ENCODE data around the gene GUCY2D.
"Not testable (repeated sequence)": the region's sequence is repeated elsewhere in the genome, so short reads cannot be mapped to it uniquely, and the experiment has no call there.

The GUCY2D gene

GRCh38 chr17:8046929-8047768 is 44.7 kb downstream of the GUCY2D start:
- DNase-seq = no peak

DNA sequence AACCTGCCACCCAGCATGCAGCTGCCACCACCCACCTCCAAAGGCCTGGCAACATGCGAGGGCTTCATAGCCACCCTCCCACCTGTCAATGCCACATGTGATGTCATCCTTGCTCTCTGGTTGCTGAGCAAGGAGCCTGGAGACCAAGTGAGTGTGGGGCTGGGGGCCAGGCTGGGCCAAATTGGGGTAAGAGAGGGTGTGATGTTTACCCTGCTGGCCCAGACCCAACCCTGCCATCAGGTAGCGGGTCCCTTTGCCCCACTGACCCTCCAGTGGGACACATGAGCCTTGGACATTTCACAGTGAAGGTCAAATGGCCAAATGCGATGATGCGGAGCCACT is 45.3 kb downstream of the GUCY2D start:
- no peak for DNase-seq

DNA sequence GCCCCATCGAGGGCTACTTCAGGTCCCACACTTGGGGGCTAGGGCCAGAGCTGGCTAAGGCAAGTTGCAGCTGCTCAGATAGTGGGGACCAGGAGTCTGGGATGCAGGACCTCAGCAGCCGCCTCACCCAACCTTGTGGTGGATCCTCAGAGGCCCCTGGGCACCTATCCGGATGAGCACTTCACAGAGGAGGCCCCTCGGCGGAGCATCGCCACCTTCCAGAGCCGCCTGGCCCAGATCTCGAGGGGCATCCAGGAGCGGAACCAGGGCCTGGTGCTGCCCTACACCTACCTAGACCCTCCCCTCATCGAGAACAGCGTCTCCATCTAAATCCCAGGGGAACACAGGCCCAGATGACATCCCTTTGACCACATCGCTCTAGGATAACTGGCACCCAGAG is 45.8 kb downstream of the GUCY2D start:
- no peak for DNase-seq

DNA sequence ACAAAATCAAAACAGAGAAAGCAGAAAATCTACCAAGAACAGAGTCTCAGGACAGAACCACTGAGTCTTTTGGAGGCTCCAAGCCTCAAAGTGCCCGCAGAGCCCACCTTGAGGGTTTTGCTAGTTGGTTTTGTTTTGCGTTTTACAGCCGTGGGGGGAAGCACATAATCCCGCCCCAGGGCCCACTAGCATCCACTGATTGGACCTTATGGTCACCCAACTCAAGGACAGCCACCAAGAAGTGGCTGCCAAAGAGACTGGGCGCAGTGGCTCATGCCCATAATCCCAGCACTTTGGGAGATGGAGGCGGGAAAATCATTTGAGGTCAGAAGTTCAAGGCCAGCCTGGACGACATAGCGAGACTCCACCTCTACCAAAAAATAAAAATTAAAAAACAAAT is 46.3 kb downstream of the GUCY2D start:
- DNase-seq = no peak

GRCh38 chr17:8051831-8052230 is 49.4 kb downstream of the GUCY2D start:
- DNase-seq = no peak

DNA sequence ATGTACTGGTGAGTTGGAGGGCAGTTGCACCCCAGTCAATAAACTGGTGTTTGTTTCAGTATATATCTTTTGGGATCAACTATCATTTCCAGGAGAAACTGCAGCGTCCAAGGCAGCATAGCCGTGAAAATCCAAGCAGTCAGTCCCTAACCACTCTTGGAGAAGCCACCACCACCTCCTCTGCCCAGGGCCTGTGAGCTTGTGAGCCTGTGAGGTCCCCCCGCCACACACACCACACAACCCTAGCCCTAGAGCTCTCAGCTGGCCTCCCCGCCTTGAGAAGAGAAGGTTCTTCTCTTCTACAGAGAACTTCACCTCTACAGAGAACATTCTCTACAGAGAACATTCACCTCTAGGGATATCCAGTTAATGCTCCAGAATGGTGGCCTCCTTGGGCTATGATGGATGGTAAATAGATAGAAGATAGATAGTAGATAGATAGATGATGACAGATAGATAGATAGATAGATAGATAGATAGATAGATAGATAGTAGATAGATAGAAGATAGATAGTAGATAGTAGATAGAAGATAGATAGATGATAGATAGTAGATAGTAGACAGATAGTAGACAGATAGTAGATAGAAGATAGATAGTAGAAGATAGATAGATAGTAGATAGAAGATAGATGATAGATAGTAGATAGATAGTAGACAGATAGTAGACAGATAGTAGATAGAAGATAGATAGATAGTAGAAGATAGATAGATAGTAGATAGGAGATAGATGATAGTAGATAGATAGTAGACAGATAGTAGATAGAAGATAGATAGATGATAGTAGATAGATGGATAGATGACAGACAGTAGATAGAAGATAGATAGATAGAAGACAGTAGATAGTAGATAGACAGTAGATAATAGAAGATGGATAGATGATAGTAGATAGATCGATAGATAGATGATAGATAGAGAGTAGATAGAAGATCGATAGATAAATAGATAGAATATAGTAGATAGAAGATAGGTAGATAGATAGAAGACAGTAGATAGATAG is 50.1 kb downstream of the GUCY2D start:
- no peak for DNase-seq

GRCh38 chr17:8053600-8053999 is 51.2 kb downstream of the GUCY2D start:
- no peak for DNase-seq

GRCh38 chr17:8055851-8056231 is 53.4 kb downstream of the GUCY2D start:
- DNase-seq = no peak

GRCh38 chr17:8056232-8056975 is 54.0 kb downstream of the GUCY2D start:
- peak; percentile 42 for DNase-seq

- DNase-seq = no peak
Observed at GRCh38 chr17:8056976-8057625, 54.7 kb downstream of the GUCY2D start.

DNA sequence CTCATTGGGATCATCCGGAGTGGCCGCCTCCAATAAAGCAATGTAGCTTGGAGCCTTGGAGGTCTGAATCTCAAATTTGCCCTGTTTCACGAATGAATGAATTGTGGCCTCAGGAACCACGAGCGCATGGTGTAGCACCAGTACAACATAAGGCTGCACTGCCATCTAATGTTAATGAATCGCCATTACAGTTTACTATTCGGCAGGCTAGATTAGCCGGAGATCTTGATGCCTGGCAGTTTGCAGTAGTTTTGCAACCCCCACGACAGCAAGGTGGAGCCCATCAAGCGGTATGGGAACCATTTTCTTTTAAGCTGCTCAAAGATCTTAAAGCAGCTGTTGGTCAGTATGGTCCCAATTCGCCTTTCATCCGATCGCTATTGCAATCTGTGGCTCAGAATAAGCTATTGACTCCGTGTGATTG is 55.3 kb downstream of the GUCY2D start:
- peak; percentile 90 for DNase-seq

- DNase-seq = no peak
Observed at GRCh38 chr17:8059131-8059530, 56.7 kb downstream of the GUCY2D start.

- DNase-seq = peak; percentile 91
Observed at GRCh38 chr17:8060274-8060673, 57.9 kb downstream of the GUCY2D start.

DNA sequence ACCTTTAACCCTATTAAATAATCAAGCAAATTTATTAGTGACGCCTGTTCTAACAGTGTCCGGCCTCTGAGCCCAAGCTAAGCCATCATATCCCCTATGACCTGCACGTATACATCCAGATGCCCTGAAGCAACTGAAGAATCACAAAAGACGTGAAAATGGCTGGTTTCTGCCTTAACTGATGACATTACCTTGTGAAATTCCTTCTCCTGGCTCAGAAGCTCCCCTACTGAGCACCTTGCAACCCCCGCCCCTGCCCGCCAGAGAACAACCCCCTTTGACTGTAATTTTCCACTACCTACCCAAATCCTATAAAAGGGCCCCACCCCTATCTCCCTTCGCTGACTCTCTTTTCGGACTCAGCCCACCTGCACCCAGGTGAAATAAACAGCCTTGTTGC is 59.4 kb downstream of the GUCY2D start:
- DNase-seq = not testable (repeated sequence)

- peak; percentile 97 for DNase-seq
Observed at GRCh38 chr17:8062435-8062806, 60.0 kb downstream of the GUCY2D start.

GRCh38 chr17:8062807-8063483 is 60.5 kb downstream of the GUCY2D start:
- peak; percentile 81 for DNase-seq

GRCh38 chr17:8063761-8064534 is 61.5 kb downstream of the GUCY2D start:
- peak; percentile 32 for DNase-seq

GRCh38 chr17:8064561-8065019 is 62.2 kb downstream of the GUCY2D start:
- DNase-seq = no peak

- no peak for DNase-seq
Observed at GRCh38 chr17:8066841-8067775, 64.7 kb downstream of the GUCY2D start.

- no peak for DNase-seq
Observed at GRCh38 chr17:8067806-8068205, 65.4 kb downstream of the GUCY2D start.

Data from hematopoietic multipotent progenitor cell treated with erythropoietin and hydrocortisone succinate and interleukin-3 and kit ligand, for 8 days (in vitro differentiated cells).